Kidney epithelial cell (primary cell): ENCODE measurements around the gene LRIT2. TPM values are rescaled to one million over a fixed set of nuclear protein-coding genes. Genes with fewer than 3 reads are reported as not detected.
"Not testable (repeated sequence)": the region's sequence is repeated elsewhere in the genome, so short reads cannot be mapped to it uniquely, and the experiment has no call there.

ENCODE experiments used
- DNase-seq: peaks from one replicate; pipeline ENCODE4 v3.0.0-alpha.2; 2010; ENCODE audit warnings: low read depth
- H3K27me3 ChIP-seq: 2 replicates; pipeline ENCODE4 v1.6.0; 2011; ENCODE audit warnings: low read length; ENCODE audit not compliant: control insufficient read depth, insufficient read depth
- H3K36me3 ChIP-seq: 2 replicates; pipeline ENCODE4 v1.5.1; 2011; ENCODE audit warnings: low read length; ENCODE audit not compliant: control insufficient read depth, insufficient read depth
- H3K4me3 ChIP-seq: 2 replicates; pipeline ENCODE4 v1.5.1; 2011; ENCODE audit warnings: low read depth, mild to moderate bottlenecking, control low read depth, low read length
- total RNA-seq: library from RNA; depleted of rRNA; stranded (reverse); fragments of >200 nt; gene quantifications from 2 replicates; pipeline ENCODE4 v1.2.3, GENCODE V29; 2015
- TF ChIP-seq, protein P1 (sequence below): IDR thresholded peaks from 2 replicates; pipeline ENCODE4 v1.5.1; 2011; ENCODE audit warnings: mild to moderate bottlenecking, moderate library complexity, low read length, control low read depth, inconsistent platforms; ENCODE audit not compliant: insufficient read depth, poor library complexity, severe bottlenecking

Gene LRIT2
- total RNA-seq, 1 donor from 2014 or later: not detected

DNA sequence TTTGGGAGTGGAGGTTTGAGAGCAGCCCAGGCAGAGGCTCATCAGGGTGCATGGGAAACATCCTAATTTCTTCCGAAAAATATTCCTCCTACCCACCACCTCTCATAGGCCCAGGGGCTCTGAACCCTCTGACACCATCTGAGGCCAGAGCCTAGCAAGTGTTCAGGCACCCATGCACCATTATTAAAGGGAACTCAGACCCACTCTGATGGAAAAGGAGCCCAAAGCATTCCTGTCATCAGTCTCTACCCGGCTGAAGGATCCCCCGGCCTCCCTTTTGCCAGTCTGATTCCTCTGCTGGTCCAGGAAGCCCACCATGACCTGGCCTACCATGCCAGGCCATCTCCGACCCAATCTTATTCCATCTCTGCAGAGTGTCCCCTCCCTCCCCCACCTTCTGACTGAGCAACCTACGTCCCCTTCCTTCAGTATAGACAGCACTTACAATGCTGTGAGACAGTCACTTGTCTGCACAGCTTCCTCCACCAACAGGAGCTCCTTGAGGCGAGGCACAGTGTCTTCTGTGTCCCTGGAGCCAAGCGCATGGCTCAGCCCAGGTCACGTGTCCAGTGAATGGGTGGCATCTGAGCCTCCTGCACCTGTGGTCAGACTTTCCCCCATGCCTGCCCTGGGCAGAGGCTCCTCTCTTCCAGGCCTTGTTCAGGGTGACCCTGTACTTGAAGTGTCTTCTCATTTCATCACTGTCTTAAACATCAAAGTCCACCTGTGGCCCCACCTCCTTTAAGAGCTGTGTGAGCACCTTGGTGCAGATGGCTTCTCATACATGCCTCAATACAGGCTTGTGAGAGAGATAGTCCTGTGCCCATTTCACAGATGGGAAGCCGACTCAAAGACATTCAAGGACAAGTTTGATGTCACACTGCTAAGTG, 52.6 kb downstream of the LRIT2 start:
- TF ChIP-seq, protein P1, sequence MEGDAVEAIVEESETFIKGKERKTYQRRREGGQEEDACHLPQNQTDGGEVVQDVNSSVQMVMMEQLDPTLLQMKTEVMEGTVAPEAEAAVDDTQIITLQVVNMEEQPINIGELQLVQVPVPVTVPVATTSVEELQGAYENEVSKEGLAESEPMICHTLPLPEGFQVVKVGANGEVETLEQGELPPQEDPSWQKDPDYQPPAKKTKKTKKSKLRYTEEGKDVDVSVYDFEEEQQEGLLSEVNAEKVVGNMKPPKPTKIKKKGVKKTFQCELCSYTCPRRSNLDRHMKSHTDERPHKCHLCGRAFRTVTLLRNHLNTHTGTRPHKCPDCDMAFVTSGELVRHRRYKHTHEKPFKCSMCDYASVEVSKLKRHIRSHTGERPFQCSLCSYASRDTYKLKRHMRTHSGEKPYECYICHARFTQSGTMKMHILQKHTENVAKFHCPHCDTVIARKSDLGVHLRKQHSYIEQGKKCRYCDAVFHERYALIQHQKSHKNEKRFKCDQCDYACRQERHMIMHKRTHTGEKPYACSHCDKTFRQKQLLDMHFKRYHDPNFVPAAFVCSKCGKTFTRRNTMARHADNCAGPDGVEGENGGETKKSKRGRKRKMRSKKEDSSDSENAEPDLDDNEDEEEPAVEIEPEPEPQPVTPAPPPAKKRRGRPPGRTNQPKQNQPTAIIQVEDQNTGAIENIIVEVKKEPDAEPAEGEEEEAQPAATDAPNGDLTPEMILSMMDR: no peak
- Histone ChIP-seq H3K27me3 (no peaks in the 10 kb centered on the region), H3K36me3 (no peaks in the 10 kb centered on the region), H3K4me3 (no peak overlapping the region)
- DNase-seq: no peak

DNA sequence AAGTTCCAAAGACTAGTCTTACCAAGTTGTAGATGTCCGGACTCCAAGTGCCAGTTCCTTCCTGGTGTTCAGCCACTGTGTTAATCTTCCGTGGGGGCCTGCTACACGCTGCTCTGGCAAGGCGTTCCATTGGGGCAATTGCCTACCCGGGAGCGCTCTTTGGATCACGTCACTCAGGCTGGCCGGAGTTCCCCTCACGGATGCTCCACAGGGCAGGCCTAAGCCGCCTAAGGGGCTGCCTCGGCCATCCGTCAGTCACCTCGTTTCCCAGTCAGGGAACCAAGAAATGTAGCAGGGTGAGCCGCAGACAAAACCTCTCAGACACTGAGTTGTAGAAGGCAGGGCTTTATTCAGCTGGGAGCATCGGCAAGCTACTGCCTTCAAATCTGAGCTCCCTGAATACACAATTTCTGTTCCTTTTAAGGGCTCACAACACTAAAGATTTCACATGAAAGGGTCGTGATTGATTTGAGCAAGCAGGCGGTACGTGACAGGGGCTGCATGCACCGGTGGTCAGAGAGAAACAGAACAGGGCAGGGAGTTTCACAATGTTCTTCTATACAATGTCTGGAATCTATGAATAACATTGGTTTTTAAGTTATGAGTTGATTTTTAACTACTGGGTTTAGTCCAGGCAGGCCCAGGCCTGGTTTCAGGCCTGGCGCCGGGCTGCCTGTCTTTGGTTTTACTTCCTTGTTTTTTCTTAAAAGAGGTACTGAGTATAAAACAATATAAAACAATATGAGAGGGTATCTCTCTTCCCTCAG, 53.5 kb downstream of the LRIT2 start:
- not testable (repeated sequence) for H3K36me3 ChIP-seq, H3K27me3 ChIP-seq, DNase-seq
- peak overlapping the region; percentile 35 for H3K4me3 ChIP-seq

DNA sequence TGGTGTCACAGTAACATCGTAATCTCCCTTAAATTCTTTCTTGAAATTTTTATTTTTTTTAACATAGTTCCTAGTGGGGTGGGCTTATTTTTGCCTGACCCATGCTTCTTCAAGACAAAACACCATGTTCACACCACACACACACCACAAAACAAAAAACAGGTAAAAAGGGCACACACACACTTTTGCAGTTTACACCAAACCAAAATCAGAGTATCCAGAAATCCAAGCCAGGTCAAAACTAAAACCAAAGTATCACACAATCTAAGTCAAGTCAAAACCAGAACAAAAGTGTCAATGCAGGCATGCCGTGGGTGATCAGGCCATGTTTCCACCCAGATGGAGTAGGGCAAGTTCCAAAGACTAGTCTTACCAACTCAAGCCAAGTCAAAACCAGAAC, 54.1 kb downstream of the LRIT2 start:
- not testable (repeated sequence) for H3K27me3 ChIP-seq, DNase-seq, H3K36me3 ChIP-seq
- peak overlapping the region; percentile 35 for H3K4me3 ChIP-seq

Other genes with a start within 250 kb of the LRIT2 start
- gene GHITM, start 86.0 kb downstream of the LRIT2 start, total RNA-seq: 231 and 276 TPM in 2 replicates
- not detected in 2 replicates for gene GPR15LG, start 51.7 kb downstream of the LRIT2 start, total RNA-seq
- 4.3 and 4.6 TPM in 2 replicates for gene CDHR1, start 31.0 kb downstream of the LRIT2 start, total RNA-seq
- gene LRIT1, start 16.0 kb upstream of the LRIT2 start, total RNA-seq: not detected in 2 replicates
- not detected in 2 replicates for gene RGR, start 19.5 kb upstream of the LRIT2 start, total RNA-seq
- gene CCSER2, start 103.0 kb upstream of the LRIT2 start, total RNA-seq: 28.0 and 28.6 TPM in 2 replicates